Hair follicular keratinocyte (primary cell): Measurements from ENCODE around the gene EIF2B1. TPM values are rescaled to one million over a fixed set of nuclear protein-coding genes. Genes with fewer than 3 reads are reported as not detected.

ENCODE experiments used
- total RNA-seq: library from RNA; depleted of rRNA; stranded (reverse); fragments of >200 nt; gene quantifications from 2 replicates; pipeline ENCODE4 v1.2.3, GENCODE V29; 2015

EIF2B1 gene
- 85.7 and 132 TPM in 2 replicates for total RNA-seq

DNA sequence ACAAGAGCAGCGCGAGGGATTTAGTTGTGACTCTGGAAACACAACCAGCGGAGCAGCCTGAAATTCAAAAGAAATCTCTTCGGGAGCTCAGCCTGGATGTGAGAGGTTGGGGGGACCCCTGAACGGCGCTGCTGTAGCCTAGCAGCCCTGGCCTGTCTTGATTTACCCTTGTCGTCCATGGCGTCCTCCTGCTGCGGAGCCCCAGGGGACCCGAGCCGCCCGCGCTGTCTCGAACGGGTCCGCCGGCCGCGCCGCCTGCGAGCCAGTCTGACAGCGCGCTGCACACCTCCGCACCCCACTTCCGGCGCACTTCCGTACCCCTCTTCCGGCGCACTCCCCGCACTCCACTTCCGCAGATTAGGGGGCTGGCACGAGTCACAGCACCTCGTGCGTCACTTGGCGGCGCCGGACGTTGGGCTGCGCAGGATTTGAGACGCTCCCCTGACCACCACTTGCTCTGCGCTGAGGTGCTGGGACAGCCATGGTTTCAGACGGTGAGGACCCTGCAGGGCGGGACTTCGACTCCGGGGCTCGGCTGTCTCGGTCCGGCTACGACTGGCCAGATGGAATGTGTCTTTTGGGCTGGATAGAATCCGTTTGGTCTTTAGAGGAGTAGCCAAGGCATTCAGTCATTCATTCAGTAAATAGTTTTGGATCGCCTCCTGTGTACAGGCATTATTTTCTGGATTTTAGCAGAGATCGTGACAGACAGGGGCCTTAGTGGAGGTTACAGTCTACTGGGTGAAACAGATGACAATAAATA is at the start of gene EIF2B1, which contains the start of gene GTF2H3:
EIF2B1 (minus strand) TSS at position 308 of the 763 bp plus-strand sequence; CDS start at position 179, 129 bp downstream.
GTF2H3 (plus strand) TSS at position 451 of the 763 bp plus-strand sequence; CDS start at position 482, 31 bp downstream.

DNA sequence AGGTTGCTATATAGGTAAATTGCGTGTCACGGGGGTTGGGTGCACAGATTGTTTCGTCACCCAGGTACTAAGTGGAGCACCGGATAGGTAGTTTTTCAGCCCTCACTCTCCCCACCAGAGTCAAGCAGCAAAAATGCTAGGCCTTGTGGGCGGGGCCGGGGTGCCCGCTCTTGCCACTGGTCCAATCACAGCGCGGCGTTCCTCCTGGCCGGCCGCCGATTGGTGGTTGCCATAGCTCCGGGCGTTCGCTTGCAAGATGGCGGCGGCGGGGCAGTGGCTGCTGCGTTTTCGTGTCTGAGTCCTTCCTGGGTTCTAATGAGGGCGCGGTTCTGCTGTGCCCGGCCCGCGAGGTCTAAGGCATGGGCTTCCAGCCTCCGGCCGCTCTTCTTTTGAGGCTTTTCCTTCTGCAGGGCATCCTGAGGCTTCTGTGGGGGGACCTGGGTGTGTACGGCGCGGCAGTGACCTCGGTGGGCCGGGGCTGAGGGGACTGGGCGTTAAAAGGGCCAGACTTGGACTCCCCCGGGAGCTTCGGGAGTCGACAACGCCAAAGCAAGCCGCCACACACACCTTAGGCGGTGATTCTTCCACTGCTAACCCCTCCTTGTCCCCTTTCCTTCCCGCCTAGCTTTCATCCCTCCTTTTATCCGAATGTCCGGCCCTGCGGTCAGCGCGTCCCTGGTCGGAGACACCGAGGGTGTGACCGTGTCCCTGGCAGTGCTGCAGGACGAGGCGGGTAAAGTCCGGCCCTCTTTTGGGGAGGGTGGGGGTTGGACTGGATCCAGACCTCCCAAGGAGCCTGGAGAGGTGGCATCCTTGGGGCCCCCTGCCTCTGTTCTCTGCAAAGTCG is 37.6 kb upstream of the EIF2B1 start, which contains the start of gene TCTN2:
TCTN2 (plus strand) TSS at position 232 of the 847 bp plus-strand sequence; CDS start at position 360, 128 bp downstream.

DNA sequence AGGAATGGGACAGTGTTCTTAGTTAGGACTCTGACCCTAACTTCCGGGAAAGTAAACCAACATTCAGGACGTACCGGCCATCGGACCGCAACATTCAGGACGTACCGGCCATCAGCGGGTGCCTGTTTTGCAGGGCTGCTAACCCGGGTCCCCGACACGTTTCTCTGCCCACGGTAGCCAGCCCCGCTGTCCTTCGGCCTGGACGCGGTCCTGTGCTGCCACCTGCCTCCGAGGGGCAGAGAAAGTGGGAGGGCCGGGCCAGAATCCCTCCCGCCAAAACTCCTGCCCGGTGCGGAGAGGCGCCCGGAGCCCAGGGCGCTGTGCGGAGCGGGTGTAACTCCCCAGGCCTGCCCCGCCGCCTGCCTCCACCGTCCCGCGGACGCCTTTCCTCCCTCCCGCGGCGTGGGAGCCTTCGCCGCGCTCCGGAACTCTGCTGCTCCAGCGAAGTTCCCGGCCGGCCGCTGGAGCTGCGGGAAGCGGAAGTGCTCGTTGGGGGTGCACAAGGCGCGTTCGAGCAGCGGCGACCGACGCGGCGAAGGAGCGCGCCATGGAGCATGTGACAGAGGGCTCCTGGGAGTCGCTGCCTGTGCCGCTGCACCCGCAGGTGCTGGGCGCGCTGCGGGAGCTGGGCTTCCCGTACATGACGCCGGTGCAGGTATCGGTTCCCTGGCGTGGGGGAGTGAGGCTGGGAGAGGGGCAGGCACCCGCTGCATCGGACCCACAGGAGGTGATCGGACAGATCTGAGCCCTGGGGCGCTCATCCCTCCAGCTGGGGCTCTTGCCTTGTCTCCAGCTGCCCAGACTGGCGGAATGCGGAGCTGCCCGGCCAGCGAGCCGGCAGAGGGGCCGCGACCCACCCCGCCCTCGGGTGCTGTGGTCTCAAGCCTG is 31.6 kb downstream of the EIF2B1 start, which contains the start of gene DDX55:
DDX55 (plus strand) TSS at position 498 of the 888 bp plus-strand sequence; CDS start at position 548, 50 bp downstream.

Other genes with a start within 250 kb of the EIF2B1 start
- 42.1 and 54.0 TPM in 2 replicates for gene KMT5A, start 249.6 kb downstream of the EIF2B1 start, total RNA-seq
- gene RILPL2, start 197.0 kb downstream of the EIF2B1 start, total RNA-seq, result 2.2 and 3.9 TPM in 2 replicates
- 9.6 and 14.2 TPM in 2 replicates for gene SNRNP35, start 175.5 kb downstream of the EIF2B1 start, total RNA-seq
- gene RILPL1, start 100.0 kb downstream of the EIF2B1 start, total RNA-seq, result 19.1 and 24.3 TPM in 2 replicates
- 211 and 241 TPM in 2 replicates for gene TMED2, start 49.1 kb downstream of the EIF2B1 start, total RNA-seq
- gene DDX55, start 31.6 kb downstream of the EIF2B1 start, total RNA-seq, result 10.0 and 20.2 TPM in 2 replicates
- gene GTF2H3, start 143 bp upstream of the EIF2B1 start, total RNA-seq, result 41.3 and 45.2 TPM in 2 replicates
- gene TCTN2, start 37.4 kb upstream of the EIF2B1 start, total RNA-seq, result 4.8 and 5.7 TPM in 2 replicates
- gene ATP6V0A2, start 78.7 kb upstream of the EIF2B1 start, total RNA-seq, result 11.3 and 18.9 TPM in 2 replicates
- gene DNAH10, start 128.6 kb upstream of the EIF2B1 start, total RNA-seq, result 0.08 and 0.55 TPM in 2 replicates